Kidney (tissue), 14 donors: ENCODE results near the gene HMHB1. TPM values are rescaled to one million over a fixed set of nuclear protein-coding genes. Genes with fewer than 3 reads are reported as not detected.

Experiments
- DNase-seq, 5 donors: peaks; one replicate each; pipeline ENCODE4 v3.0.0-alpha.2; 2013 to 2020
- FAIRE-seq: peaks from 2 replicates; lab custom pipeline; 2012; peaks lifted over from hg19 to GRCh38; lab: Jason Lieb, UNC
- H3K27ac ChIP-seq, 2 donors: one replicate each; pipeline ENCODE4 v1.7.0; 2013; ENCODE audit warnings: low read depth in 2 of 2, low read length in 2 of 2, inconsistent platforms in 1 of 2
- H3K27me3 ChIP-seq: one replicate; pipeline ENCODE4 v1.7.1; 2013; ENCODE audit warnings: low read length, inconsistent platforms; ENCODE audit not compliant: control insufficient read depth, insufficient read depth
- H3K36me3 ChIP-seq, 3 donors: one replicate each; pipeline versions ENCODE4 v1.7.0 to v1.7.1; 2013; ENCODE audit warnings: low read length in 3 of 3, control low read depth in 1 of 3, inconsistent platforms in 1 of 3; ENCODE audit not compliant: insufficient read depth in 3 of 3, control insufficient read depth in 2 of 3
- H3K4me1 ChIP-seq, 3 donors: one replicate each; pipeline versions ENCODE4 v1.7.0 to v1.7.1; 2013; ENCODE audit warnings: low read length in 3 of 3, inconsistent platforms in 1 of 3, low read depth in 1 of 3; ENCODE audit not compliant: control insufficient read depth in 2 of 3, insufficient read depth in 2 of 3
- H3K4me3 ChIP-seq, 3 donors: one replicate each; pipeline versions ENCODE4 v1.7.0 to v1.8.1; 2013; ENCODE audit warnings: low read length in 3 of 3, control low read depth in 1 of 3, inconsistent platforms in 1 of 3
- H3K9ac ChIP-seq, 3 donors: one replicate each; pipeline versions ENCODE4 v1.7.0 to v1.7.1; 2013; ENCODE audit warnings: low read length in 3 of 3, control low read depth in 1 of 3, inconsistent platforms in 1 of 3
- H3K9me3 ChIP-seq, 3 donors: one replicate each; pipeline versions ENCODE4 v1.7.0 to v1.7.1; 2013; ENCODE audit warnings: low read length in 3 of 3, control low read depth in 1 of 3, inconsistent platforms in 1 of 3; ENCODE audit not compliant: control insufficient read depth in 2 of 3, insufficient read depth in 1 of 3
- CTCF ChIP-seq: IDR thresholded peaks from 3 replicates; pipeline ENCODE4 v1.5.1; 2012; ENCODE audit warnings: mild to moderate bottlenecking, moderate library complexity, borderline replicate concordance; ENCODE audit not compliant: insufficient read depth; ENCODE audit errors: extremely low read depth
- intact Hi-C: fragments of 100-400 bp; cut with DNase I; formaldehyde crosslinking; loops from one replicate; pipeline ENCODE4 v1.11.1; 2022
- polyA plus RNA-seq: library from polyadenylated mRNA; stranded (reverse); fragments of 350-450 nt; fragmentation: Illumina TruSeq; extraction: RNeasy Lipid Tissue Mini Kit (QIAGEN cat#74804); gene quantifications from one replicate; pipeline ENCODE4 v1.2.3, GENCODE V29; 2014; ENCODE audit warnings: low read depth, low replicate concordance; ENCODE audit not compliant: insufficient read depth
- total RNA-seq: library from RNA; stranded (reverse); fragmentation: NEBNext Ultra II Directional; extraction: Animal tissue kit (Norgen Biotek cat#: 25700); gene quantifications from one replicate; pipeline ENCODE4 v1.2.1, GENCODE V29; 2021
- donor health status: control.
- donor health status: control.
- donor health status: control.
- donor health status: control.
- donor health status: control.
- donor health status: DM: yes; HTN: yes; CAD: no.
- donor health status: Normal renal cell carcinoma (clear cell type).

The HMHB1 gene
- total and polyA plus RNA-seq, 2 donors from 2014 or later = not detected

GRCh38 chr5:143837306-143837848, 25.4 kb downstream of the HMHB1 start:
- DNase-seq (peak in 1 of 5 donors; percentile 78), FAIRE-seq (no peak)
- no peak for TF ChIP-seq CTCF
- Histone ChIP-seq H3K27me3 (no peaks in the 10 kb centered on the region), H3K9me3 (no peaks in the 10 kb centered on the region), H3K36me3 (no peaks in the 10 kb centered on the region), H3K27ac (no peak overlapping the region), H3K4me1 (no peaks in the 10 kb centered on the region), H3K4me3 (no peak overlapping the region), H3K9ac (no peak overlapping the region)
- intact Hi-C loops = no loop called here

- no peak for TF ChIP-seq CTCF
- Histone ChIP-seq H3K4me3 (no peak overlapping the region), H3K36me3 (no peaks in the 10 kb centered on the region), H3K9me3 (no peaks in the 10 kb centered on the region), H3K27ac (no peak overlapping the region), H3K9ac (no peak overlapping the region), H3K27me3 (no peaks in the 10 kb centered on the region), H3K4me1 (peaks cover 0 to 3% (median 0%) of the 10 kb centered on the region in 3 donors)
- intact Hi-C loops = no loop called here
- DNase-seq = no peak
- no peak for FAIRE-seq
These were observed 29.5 kb downstream of the HMHB1 start for GRCh38 chr5:143841446-143841845.

- no peak overlapping the region for H3K4me3 ChIP-seq
- FAIRE-seq (no peak), DNase-seq (no peak)
- H3K27me3 ChIP-seq = no peaks in the 10 kb centered on the region
- intact Hi-C loops = no loop called here
- no peaks in the 10 kb centered on the region for H3K9me3 ChIP-seq
- H3K36me3 ChIP-seq = no peaks in the 10 kb centered on the region
- H3K27ac ChIP-seq = no peak overlapping the region
- H3K9ac ChIP-seq = no peak overlapping the region
- H3K4me1 ChIP-seq = peaks cover 0 to 3% (median 0%) of the 10 kb centered on the region in 3 donors
- TF ChIP-seq CTCF = no peak
These were observed 31.0 kb downstream of the HMHB1 start for GRCh38 chr5:143842920-143843319.

- no peaks in the 10 kb centered on the region for H3K9me3 ChIP-seq
- intact Hi-C loops = no loop called here
- FAIRE-seq (no peak), DNase-seq (no peak)
- no peak overlapping the region for H3K27ac ChIP-seq
- no peak for TF ChIP-seq CTCF
- no peak overlapping the region for H3K9ac ChIP-seq
- H3K27me3 ChIP-seq = no peaks in the 10 kb centered on the region
- peaks cover 0 to 3% (median 0%) of the 10 kb centered on the region in 3 donors for H3K4me1 ChIP-seq
- no peaks in the 10 kb centered on the region for H3K36me3 ChIP-seq
- no peak overlapping the region for H3K4me3 ChIP-seq
These were observed 31.5 kb downstream of the HMHB1 start for GRCh38 chr5:143843461-143843860.
